ENCODE measurements around the gene LORICRIN.
"Not testable (repeated sequence)": the region's sequence is repeated elsewhere in the genome, so short reads cannot be mapped to it uniquely, and the experiment has no call there.

LORICRIN gene, protein sequence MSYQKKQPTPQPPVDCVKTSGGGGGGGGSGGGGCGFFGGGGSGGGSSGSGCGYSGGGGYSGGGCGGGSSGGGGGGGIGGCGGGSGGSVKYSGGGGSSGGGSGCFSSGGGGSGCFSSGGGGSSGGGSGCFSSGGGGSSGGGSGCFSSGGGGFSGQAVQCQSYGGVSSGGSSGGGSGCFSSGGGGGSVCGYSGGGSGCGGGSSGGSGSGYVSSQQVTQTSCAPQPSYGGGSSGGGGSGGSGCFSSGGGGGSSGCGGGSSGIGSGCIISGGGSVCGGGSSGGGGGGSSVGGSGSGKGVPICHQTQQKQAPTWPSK

DNA sequence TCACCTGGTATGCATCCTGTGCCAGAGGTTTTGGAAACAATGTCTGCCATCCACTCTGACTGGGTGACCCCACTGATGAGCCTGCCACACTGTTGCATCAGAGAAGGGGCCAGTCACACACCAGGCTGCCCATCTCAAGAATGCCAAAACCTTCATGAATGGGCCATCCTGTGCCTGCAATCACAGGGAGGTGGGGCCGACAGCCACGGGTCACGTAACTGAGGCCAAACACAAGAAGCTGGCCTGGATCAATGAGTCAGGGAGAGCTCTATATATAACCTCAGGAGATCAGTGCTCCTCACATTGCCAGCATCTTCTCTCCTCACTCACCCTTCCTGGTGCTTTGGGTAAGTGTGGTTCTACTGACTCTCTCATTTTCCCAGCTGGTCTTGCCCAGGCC is at the start of gene LORICRIN:
LORICRIN (plus strand) TSS at position 301 of the 400 bp plus-strand sequence. CDS start 1,263 bp downstream, outside the sequence.
- no peak for DNase-seq

DNA sequence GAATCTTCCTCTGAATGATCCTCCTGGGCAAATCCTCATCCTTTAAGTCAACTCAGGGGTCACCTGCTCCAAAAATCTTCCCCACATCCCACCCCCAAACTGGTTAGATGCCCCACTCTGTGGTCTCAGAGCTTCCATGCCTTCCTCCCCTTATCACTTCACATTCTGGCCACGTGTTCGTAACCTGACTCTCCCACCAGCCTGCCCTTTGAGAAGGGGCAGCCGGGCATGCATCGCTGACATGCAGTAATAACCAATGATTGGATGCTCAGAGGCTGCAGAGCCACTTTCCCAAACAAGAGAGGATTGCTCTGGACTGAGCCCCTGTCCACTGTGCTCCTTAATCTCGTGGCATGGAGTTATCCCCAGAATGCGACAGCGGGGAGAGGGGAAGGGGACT is 49.3 kb upstream of the LORICRIN start:
- DNase-seq, result no peak

DNA sequence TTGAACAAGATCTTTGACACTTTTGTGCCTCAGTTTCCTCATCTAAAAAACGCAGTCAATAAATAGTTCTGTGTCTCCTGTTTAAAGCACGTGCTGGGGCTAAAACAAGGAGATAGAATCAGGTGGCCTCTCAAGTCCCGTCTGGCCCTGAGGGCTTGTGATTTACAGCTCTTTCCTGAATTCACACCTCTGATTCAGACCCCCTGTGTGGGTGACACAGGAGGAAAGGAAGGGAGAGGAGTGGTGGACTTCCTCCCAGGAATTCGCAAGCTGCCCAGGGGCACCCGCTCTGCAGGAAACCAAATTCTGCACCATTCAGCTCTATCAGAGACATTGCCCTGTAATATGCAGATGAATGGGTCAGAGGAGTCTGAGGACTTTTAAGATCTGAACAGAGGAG is 47.3 kb upstream of the LORICRIN start:
- DNase-seq, result no peak

DNA sequence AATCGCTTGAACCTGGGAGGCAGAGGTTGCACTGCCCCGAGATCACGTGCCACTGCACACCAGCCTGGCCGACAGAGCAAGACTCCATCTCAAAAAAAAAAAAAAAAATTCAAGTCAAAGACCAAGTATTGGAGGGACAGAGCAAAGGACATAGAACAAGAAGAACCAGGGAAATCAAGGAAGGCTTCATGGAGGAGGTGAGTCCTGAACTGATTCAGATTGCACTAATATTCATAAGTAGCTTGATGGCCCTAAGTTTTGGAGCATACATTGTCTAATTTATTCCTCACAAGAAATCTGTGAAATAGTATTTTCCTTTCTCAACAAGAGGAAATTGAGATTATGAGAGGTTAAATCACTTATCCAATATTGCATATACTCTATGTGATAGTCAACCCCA is 46.0 kb upstream of the LORICRIN start:
- no peak for DNase-seq

DNA sequence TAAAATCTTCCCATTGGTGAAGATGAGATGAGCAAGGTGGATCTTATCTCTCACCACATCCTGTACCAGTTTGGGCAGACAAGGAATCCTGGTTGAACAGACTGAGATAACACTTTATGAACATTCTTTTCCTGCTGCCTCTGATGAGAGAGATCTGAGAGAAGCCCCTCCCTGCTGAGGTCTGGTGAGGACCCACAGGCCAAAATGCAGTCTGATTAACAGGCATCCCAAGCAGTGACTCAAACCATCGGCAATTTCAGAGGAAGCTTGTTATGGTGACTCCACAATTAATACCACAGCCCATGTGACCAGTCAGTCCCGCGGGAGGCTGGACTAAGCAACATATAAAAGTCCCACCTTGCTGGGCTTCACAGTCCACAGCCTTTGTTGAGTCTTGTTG is 42.3 kb upstream of the LORICRIN start, which contains the start of gene PRR9:
PRR9 (plus strand) TSS at position 373 of the 400 bp plus-strand sequence. CDS start 561 bp downstream, outside the sequence.
- DNase-seq, result no peak

DNA sequence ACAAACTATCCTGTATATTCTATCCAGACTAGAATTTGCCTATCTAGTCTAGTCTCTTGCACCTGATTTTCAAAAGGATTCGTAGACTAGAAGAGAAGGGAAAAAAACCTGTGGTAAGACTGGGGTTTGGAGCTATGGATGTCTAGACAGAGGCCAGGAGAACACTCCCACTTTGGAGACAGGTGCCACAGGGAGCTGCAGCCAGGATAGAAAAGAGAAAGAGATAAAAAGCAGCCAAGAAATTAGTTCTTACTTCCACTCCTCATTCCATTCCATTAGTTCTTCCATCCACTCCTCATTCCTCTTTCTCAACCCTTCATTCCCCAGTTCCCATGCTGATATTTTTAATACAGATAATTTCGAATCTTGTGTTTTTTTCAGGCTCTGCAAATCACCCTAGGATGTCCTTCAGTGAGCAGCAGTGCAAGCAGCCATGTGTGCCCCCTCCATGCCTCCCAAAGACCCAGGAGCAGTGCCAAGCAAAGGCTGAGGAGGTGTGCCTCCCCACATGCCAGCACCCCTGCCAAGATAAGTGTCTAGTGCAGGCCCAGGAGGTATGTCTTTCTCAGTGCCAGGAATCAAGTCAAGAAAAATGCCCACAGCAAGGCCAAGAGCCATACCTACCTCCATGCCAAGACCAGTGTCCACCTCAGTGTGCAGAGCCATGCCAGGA is 41.6 kb upstream of the LORICRIN start:
- no peak for DNase-seq

DNA sequence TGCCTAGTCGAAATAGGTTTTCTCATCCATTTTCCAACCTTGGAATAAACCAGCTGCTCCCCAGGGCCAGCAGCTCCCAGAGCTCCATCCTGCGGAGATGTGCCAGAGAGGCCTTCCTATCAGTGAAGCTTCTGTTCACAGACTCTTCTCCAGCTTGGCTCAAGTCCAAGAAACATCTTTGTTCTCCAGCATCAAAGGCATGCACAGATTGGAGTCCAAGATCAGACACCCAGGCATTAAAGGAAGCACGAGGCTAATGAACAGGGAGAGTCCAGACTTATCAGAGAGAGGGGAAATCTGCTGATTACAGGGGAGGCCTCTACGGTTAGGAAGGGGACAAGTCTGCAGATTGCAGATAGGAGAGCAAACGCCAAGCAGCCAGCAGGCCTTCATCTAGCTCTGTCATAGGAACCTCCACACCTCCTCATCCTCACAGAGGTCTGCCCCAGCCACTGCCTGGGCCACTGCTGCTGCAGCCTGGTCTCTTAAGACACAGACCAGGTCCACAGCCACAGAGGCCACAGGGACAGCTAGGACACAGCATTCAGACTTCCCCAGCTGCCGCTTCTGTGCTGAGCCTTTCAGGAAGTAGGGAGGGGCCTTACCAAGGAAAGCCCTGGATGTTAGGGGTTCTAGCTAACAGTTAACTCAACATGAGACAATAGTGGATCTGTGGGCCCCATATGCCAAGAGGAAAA is 38.7 kb upstream of the LORICRIN start:
- DNase-seq, result no peak

DNA sequence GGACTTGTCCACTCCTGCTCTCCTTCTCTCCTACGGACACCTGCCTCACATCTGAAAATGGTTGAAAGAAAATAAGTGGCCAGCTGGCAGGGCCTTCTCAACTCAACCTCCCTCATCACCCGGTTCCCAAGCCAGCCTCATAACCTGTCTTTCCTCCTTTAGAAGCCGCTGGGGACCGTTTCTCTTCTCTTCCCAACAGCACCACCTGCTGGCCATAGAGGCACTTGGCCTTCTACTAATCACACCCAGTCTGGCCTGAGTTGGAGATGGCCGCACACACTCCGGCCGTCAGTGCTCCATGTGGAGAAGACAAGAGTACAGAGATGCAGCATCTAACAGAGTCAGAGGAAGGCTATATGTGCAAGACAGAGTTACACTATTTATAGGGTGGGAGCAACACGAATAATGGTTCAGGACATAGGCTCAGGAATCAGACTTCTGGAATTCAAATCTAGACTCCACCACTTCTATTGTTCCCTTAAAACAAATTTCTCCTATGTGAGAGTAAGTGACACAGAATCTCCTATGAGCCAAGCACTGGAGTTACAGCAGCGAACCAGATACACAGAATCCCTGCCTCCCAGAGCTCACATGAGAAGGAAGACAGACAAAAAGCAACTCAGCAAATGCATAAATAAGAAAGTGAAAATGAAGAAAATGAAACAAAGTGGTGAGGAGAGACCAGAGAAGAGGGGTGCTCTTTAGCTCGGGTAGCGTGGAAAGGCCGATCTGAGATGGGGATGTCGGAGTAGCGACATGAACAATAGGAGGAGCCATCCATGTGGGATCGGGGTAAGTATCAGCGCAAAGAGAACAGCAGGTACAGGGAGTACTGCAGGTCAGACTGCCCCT is 36.2 kb upstream of the LORICRIN start:
- peak; percentile 8 for DNase-seq

DNA sequence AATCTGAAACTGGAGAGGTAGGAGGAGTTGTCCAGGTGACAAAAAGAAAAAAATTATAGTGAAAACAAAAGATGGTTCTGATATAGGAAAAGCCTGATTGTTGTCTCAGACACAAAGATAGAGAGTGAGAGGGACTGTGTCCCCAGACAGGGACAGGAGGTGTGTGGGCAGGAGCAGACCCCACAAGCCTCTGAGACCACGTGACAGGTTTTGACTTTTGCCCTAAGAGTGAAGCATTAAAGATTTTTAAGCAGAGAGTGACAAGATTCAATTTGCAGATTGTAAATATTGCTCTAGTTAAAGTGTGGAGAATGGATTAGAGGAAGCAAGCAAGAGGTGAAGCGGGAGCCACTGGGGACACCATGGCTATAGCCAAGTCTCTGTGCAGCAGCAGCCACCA is 31.7 kb upstream of the LORICRIN start:
- no peak for DNase-seq

DNA sequence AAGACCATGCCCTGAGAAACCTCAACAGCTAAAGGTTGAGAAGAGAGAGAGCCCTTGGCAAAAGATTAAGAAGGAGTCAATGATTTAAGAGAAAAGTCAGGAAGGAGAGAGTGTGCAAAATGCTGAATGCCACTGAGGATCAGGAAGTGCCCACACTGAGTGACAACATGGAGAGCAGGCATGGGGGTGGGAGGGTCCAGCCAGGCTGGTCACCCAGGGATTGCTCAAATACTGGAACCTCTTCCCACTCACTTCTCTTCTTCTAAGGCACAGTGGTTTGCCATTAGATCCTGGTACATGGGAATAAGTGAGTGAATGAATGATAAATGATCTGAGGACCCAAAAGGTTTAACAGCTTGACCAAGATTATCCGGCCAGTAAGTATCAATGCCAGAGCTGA is 31.0 kb upstream of the LORICRIN start:
- no peak for DNase-seq

DNA sequence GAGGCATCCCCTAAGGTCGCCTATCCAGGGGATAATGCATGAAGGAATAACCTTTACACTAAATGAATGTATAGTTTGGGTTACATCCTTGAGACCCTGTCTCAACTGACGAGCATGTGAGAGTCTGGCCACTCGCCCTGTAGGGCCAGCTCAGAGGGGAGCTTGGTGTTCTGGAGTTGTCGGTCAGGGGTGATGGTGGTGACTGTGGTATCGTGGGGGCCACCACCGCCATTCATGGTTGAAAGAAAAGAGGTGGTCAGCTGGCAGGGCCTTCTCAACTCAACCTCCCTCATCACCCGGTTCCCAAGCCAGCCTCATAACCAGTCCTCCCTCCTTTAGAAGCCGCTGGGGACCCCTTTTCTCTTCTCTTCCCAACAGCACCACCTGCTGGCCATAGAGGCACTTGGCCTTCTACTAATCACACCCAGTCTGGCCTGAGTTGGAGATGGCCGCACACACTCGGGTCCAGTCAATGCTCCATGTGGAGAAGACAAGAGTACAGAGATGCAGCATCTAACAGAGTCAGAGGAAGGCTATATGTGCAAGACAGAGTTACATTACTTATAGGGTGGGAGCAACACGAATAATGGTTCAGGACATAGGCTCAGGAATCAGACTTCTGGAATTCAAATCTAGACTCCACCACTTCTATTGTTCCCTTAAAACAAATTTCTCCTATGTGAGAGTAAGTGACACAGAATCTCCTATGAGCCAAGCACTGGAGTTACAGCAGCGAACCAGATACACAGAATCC is 30.2 kb upstream of the LORICRIN start:
- not testable (repeated sequence) for DNase-seq

DNA sequence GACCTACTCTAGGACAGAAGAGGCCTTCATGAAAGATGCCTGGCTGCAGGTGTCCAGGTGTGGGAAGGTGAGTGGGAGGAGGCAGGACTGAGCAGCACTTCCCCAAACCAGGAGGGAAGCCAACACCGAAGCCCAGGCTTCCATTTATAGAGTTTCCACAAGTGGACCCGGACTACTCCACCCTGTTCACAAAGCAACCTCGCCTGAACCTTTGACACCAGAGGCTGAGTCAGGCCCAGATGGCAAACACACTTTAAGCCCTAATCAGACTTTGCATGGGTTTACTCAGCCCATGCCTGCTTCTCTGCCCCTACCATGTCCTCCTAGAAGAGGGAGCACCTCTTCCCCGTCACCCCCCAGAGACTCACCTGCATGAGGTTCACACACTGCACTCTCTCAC is 28.1 kb upstream of the LORICRIN start:
- DNase-seq, result no peak

DNA sequence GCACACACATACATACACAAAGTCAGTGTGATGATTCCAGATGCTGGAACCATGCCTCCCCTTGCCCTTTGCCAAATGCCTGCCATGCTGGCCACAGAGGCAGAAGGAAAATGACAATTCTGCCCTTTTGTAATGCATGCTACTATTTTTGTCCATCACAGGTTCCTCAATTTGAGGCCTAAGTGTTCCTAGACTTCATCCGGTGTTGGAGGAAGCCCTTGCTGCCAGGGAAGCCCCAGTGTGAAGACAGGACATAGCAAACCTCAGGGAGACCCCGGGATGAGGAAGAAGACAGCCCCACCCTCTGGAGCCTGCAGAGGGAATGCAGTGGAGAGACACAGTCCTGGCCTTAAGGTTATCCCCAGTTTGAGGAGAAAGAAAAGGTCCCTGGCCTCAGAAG is 27.7 kb upstream of the LORICRIN start:
- no peak for DNase-seq

DNA sequence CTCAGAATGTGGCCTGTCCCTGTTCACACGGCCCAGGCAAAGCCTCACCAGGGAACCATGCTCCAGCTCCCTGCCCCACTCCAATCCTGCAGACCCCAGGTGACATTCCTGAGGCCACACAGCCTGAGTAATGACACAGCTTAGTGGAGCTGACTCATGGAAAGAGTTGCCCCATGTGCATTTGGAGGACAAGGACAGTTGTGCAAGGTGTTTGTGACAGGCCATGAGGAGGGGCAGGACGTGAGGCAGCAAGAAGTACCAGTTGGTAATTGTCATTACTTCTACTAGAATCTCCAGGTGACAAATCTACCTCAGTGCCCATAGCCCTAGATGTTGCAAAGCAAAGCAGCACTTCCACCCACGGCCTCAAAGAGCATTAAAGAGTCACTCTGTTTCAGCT is 26.9 kb upstream of the LORICRIN start:
- no peak for DNase-seq

DNA sequence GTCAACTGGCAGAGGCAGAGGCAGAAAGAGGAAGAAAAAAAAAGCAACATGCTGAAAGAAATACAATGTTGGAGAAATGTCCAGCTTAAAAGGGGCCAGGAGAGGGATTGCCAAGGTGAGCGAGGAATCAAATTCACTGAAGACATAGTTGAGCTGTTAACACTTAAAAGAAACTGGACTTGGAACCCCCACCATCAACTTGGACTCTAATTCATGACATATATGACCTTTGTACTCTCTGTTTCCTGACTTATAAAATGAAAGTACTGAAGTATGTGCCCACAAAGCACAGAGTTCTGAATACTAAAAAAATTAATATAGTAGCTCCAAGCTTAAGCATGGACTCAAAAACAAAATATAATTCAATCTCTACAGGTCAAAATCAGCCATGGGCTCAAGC is 26.0 kb upstream of the LORICRIN start:
- DNase-seq, result no peak

DNA sequence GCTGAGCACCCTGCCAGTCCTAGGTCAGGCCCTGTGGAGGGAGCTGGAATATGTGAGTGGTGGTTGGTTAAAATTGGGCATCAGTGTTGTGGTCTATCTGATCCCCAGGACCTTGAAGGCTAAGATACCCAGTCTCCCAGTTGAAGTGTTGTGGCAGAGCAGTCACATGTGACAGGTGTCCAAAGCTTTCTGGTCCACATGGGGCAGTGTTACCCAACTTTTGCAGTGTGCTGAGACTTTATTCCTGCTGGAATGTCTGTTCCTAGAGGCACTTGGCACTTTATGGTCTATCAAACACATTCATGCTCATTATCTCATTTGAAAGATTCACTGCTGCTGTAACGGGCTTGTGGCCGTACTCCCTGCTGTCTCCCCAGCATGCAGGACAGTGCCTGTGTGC is 21.0 kb upstream of the LORICRIN start:
- no peak for DNase-seq

DNA sequence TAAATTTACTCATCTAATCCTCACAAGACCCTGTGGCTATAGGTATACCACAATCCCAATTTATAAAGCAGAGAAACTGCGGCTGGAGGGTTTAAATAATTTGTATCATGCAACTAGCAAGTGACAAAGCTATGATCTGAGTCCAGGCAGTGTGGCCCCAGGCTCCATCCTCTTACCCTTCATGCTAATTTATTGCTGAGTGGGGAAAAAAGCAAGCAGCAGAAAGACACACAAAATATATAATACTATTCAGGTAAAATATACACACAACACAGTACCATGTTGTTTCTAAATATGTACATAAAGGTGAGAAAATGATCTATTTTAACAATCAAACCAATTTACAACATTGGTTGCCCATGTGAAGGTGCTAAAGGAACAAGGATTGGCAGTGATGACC is 17.3 kb upstream of the LORICRIN start:
- no peak for DNase-seq

DNA sequence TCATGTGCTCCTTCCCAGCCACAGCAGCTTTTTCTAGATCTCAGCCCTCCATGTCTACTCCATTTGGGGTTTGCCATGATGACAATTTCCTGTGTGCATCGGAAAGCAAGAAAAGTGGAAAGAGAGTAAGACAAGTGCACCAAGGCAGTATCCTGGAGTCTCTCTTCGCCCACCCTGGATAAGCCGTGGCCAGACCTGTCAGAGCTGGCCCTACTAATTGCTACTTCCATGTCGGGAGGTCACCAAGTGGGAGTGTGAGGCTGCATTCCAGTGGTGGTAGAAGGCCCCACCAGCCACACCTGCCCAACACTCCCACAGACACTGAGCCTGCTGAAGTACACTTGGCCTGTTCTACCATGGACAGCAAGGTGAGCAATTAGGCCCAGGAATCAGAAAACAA is 14.0 kb upstream of the LORICRIN start:
- DNase-seq, result no peak

DNA sequence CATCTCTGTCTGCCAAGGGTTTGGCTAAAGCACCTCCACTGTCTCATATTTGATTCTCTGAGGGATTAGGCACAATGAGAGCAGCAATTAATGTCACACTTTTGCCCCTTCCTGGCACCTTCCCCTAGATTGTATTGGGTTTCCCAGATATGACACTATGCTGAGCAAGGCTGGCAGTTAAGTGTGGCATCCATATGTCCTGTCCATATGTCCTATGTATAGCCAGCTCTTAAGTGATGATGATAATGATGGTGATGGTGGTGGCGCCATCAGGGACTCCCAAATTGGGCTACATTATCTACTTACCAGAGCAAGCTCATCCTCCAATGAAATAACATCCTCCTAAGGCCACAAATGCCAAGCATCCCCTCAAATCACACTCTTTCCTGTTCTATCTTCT is 13.5 kb upstream of the LORICRIN start:
- no peak for DNase-seq

DNA sequence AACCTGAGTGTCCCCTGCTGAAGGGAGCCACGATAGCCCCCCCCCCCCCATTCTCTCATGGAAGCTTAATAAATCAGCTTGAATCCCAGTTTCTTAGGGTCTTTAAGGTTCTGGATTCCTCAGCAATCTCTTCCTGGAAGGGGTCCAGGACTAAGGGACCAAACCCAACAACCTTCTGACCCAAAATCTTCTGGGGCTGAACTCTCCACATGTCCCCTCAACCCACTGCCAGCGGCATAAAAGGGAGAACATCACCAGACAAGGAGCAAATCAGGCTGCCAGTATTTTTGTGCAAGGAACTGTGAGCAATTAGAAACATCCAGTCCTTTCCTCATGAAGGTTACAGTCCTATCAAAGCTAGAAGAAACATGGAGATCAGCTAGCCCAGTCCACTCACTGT is 12.7 kb upstream of the LORICRIN start:
- no peak for DNase-seq

DNA sequence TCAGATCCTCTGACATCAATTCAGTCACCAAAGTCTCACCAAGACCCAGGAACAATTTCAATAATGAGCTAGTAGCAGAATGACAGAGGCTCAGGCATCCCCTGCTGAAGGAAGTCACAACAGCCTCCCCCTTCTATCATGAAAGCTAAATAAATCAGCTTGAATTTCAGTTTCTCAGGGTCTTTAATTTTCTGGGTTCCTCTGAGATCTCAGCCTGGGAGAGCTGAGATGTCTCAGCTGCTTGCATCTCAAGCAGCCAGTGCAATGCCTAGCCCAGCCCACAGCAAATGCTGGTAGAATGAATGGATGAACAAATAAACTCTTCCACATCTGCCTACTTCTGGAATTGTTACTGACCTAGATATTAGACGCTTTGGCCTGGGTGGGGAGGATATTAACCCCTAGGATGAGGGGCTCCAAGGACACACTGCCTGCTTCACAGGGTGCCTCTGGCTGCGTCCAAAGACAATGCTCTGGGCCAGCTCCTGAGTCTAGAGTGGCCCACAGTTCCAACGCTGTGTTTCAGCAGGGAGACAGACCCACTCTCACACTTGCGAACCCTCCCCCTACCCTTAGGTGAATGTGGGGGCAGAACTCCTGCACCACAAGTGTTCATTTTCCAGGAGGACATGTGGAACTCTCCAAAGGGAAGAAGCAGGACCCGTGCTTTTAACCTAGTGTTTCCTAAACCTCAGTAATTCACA is 11.2 kb upstream of the LORICRIN start:
- DNase-seq, result no peak

DNA sequence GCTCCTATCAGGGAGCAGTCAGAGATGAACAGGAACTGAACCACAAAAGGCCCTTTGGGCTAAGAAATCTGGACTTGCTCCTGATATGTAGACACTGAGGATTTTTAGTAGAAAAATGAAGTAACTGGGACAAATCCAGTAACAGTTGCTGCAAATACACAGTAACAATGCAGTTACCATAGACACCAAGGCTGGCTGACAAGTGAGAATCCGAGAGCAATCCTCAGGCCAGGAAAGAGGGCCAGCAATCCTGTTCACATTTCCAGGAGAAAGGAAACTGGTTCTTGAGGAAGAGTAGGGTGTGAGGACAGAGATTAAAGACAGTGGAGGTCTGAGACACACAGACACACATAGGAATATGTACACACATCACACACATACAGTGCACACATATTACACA is 9.3 kb upstream of the LORICRIN start:
- no peak for DNase-seq
